HG02938 (cell line): Measurements from ENCODE around the gene CD300LG.

Source experiments
- ATAC-seq: cut with Tn5 transposase; IDR thresholded peaks from one replicate; pipeline ENCODE4 v1.9.1; 2021; ENCODE audit warnings: mild to moderate bottlenecking, moderate library complexity; ENCODE audit not compliant: unreplicated experiment

The CD300LG gene

DNA sequence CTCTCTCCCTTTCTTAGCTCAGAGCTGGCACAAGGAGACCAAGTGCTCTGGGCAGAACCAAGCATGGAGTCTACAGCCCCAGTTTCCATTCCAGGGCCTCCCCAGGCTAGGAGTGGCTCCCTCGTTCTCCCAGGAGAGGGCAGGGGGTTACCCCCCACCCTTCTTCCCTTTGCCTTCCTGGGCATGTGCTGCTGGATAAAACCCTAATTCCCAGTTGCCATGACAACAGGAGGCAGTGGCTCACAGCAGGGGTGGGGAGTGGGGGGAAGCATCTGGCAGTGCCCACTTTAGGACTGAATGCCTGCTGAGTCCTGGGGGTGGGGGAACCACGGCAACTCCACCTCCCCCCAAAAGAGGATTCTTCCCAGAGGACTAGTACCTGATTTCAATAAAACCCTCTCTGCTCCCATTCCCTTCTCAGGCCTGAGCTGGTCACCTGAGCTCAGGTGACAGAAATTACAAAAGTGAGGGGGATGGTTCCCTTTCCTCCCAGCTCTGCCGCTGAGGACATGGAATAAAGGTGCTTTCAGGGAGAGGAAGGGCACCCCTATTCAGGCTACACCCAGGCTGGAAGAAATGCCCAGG is 58.5 kb downstream of the CD300LG start:
- ATAC-seq: no peak

GRCh38 chr17:43905985-43906852 is 59.2 kb downstream of the CD300LG start:
- no peak for ATAC-seq

GRCh38 chr17:43906951-43907424 is 60.0 kb downstream of the CD300LG start:
- ATAC-seq: no peak

- ATAC-seq: no peak
Observed at GRCh38 chr17:43907425-43907981, 60.5 kb downstream of the CD300LG start, which contains the start of gene MPP2. MPP2 (minus strand) TSS chr17:43907536; CDS start chr17:43904460, 3,076 bp downstream.

DNA sequence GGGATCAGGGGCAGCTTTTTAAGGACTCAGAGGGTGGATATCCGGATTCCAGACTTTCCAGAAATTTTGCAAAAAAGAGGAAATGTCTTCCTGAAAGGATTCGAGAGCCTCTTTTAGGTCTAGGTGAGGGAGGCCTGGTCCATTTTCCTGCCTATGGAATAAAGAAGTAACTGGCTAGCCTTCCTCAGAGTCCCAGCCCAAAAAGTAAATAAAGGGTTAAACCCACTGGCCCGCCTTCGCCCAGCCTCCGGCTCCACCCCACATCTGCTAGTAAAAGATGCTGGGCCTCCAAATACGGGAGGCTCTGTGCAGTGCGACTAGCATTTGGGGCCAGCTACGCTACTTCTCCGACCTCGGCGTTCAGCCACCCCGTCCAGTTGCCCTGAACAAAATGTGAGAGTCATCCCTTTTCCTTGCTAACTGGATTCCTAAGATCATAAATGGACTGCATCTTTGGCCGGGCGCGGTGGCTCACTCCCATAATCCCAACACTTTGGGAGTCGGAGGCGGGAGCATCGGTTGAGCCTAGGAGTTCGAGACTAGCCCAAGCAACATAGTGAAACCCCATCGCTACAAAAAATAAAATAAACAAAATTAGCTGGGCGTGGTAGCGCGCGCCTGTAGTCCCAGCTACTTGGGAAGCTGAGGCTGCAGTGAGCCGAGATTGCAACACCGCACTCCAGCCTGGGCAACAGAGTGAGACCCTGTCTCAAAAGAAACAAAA is 61.2 kb downstream of the CD300LG start:
- ATAC-seq: no peak

- no peak for ATAC-seq
Observed at GRCh38 chr17:43909537-43910231, 62.7 kb downstream of the CD300LG start.

GRCh38 chr17:43911904-43912303 is 64.9 kb downstream of the CD300LG start:
- no peak for ATAC-seq

DNA sequence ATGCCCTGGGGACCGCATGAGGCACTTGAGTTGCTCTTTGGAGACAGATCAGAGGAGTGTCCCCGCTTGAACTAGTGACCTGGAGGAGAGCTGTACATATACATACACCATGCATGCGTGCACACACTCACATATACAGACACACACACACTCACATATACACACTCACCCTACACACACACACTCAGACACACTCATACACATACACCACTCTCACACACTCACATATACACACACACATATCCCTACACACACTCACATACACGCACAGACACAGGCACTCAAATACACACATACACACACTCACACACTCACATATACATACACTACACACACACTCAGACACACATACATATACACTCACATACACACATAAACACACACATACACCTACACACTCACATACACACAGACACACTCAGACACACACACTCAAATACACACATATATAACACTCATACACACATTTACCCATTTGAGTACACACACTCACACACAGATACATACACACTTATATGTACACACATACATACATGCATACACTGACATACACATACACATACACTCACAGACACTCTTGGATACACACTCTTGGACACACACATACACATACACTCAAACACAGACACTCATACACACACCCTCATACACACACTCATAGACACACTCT is 65.8 kb downstream of the CD300LG start:
- ATAC-seq: no peak
